IPS DF 6.9 (cell line): ENCODE measurements around the gene CACNG8.

Experiments
- DNase-seq: peaks from one replicate; pipeline ENCODE4 v3.0.0-alpha.2; 2013; ENCODE audit warnings: low read depth, low spot score
- H3K27ac ChIP-seq: one replicate; pipeline ENCODE4 v1.5.1; 2013; ENCODE audit warnings: low read length, control low read depth
- H3K27me3 ChIP-seq: 2 replicates; pipeline ENCODE4 v1.6.1; 2013; ENCODE audit warnings: mild to moderate bottlenecking, low read length; ENCODE audit not compliant: control insufficient read depth, insufficient read depth
- H3K36me3 ChIP-seq: 2 replicates; pipeline ENCODE4 v1.6.1; 2013; ENCODE audit warnings: low read length; ENCODE audit not compliant: control insufficient read depth, insufficient read depth
- H3K4me1 ChIP-seq: 2 replicates; pipeline ENCODE4 v1.6.1; 2013; ENCODE audit warnings: low read length; ENCODE audit not compliant: control insufficient read depth, insufficient read depth
- H3K4me3 ChIP-seq: 2 replicates; pipeline ENCODE4 v1.5.1; 2013; ENCODE audit warnings: mild to moderate bottlenecking, low read length
- H3K9me3 ChIP-seq: 2 replicates; pipeline ENCODE4 v1.6.1; 2013; ENCODE audit warnings: low read length, inconsistent platforms; ENCODE audit not compliant: control insufficient read depth, insufficient read depth
- WGBS: extraction: QIAGEN DNeasy Blood & Tissue Kit; methylation state at CpG from one replicate; pipeline ENCODE4 v1.1.7; 2013; ENCODE audit warnings: mixed read lengths, missing lambda C conversion rate; ENCODE audit not compliant: insufficient read length, insufficient coverage; 5-methylcytosine and 5-hydroxymethylcytosine counted together

CACNG8 gene

DNA sequence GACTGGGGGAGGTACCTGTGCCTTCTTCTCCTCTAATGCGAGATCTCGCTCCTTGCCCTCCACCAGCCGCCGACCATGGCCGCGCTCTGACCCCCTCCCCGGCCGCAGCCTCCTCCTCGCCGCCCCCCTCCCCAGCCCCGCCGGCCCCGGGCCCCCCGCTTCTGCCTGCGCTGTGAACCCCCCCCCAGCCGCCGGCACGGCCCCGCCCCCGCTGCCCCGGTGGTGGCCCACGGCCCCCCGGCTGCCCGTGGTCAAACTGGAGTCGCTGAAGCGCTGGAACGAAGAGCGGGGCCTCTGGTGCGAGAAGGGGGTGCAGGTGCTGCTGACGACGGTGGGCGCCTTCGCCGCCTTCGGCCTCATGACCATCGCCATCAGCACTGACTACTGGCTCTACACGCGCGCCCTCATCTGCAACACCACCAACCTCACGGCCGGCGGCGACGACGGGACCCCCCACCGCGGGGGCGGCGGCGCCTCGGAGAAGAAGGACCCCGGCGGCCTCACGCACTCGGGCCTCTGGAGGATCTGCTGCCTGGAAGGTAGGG, at the start of gene CACNG8:
TSS of gene CACNG8 (plus strand) at position 51 of the 545 bp plus-strand sequence.
- H3K4me3 ChIP-seq = peak within 1 kb of the TSS; percentile 63; the same call in 1 of the 2 replicates

DNA sequence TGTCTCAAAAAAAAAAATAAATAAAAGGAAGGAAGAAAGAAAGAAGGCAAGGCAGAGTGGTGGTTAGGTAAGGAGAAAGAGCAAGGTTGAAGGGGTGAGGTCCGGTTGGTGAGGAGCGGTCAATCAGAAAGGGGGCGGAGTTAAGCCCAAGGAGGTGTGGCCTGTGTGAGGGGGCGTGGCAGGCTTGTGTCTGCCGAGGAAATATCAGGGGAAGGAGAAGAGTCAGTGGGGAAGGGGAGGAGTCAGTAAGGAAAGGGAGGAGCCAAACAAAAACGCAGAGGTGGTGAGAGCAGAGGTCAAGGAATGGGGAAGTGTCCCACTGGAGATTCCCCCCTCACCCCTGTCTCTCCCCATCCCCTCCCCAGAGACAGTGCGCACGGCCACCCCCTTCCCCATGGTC, 47.7 kb upstream of the CACNG8 start:
- no peaks in the 10 kb centered on the region for H3K9me3 ChIP-seq
- DNase-seq = no peak
- H3K27me3 ChIP-seq = peaks cover 3% of the 10 kb centered on the region; the same call in 1 of the 2 replicates
- no peak overlapping the region for H3K4me3 ChIP-seq
- no CpG with 5 or more reads among the region's 8 CpGs for WGBS
- no peaks in the 10 kb centered on the region for H3K4me1 ChIP-seq
- peaks cover 14% of the 10 kb centered on the region; the same call in 1 of the 2 replicates for H3K36me3 ChIP-seq
- H3K27ac ChIP-seq = no peak overlapping the region

More for the DNA sequence above, at the start of gene CACNG8:
- no peak within 1 kb of the TSS for H3K27ac ChIP-seq
- H3K27me3 ChIP-seq = no peaks in the 10 kb centered on the region
- no peaks in the 10 kb centered on the region for H3K9me3 ChIP-seq
- no CpG with 5 or more reads among the region's 55 CpGs for WGBS
- DNase-seq = no peak
- peaks cover 3% of the 10 kb centered on the region; the same call in 1 of the 2 replicates for H3K36me3 ChIP-seq
- H3K4me1 ChIP-seq = peaks cover 3% of the 10 kb centered on the region; the same call in 1 of the 2 replicates

DNA sequence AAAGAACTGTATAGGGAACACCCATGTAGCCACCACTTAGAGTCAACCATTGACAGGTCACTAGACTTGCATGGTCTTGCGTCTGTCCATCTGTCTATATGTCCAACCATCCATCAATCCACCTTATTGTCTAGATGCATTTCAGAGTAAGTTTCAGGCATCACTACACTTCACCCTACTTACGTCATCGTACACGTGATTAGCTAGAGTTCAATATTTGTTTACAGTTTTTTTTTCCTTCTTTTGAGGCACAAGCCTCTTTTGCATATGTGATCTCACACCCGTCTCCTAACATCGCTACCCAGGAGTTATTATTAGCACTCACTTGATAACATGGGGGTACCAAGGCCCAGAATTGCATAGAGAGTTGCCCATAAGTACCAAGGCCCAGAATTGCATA, 46.7 kb upstream of the CACNG8 start:
- no peaks in the 10 kb centered on the region for H3K9me3 ChIP-seq
- no peaks in the 10 kb centered on the region for H3K27me3 ChIP-seq
- H3K36me3 ChIP-seq = peaks cover 14% of the 10 kb centered on the region; the same call in 1 of the 2 replicates
- H3K27ac ChIP-seq = no peak overlapping the region
- H3K4me1 ChIP-seq = no peaks in the 10 kb centered on the region
- no peak overlapping the region for H3K4me3 ChIP-seq
- no CpG with 5 or more reads among the region's 6 CpGs for WGBS
- DNase-seq = no peak

GRCh38 chr19:53917356-53917755, 45.4 kb upstream of the CACNG8 start:
- Histone ChIP-seq H3K9me3 (no peaks in the 10 kb centered on the region), H3K27me3 (no peaks in the 10 kb centered on the region), H3K4me1 (no peaks in the 10 kb centered on the region), H3K27ac (no peak overlapping the region), H3K4me3 (no peak overlapping the region), H3K36me3 (peaks cover 14% of the 10 kb centered on the region; the same call in 1 of the 2 replicates)
- no CpG with 5 or more reads among the region's 7 CpGs for WGBS
- DNase-seq = no peak

DNA sequence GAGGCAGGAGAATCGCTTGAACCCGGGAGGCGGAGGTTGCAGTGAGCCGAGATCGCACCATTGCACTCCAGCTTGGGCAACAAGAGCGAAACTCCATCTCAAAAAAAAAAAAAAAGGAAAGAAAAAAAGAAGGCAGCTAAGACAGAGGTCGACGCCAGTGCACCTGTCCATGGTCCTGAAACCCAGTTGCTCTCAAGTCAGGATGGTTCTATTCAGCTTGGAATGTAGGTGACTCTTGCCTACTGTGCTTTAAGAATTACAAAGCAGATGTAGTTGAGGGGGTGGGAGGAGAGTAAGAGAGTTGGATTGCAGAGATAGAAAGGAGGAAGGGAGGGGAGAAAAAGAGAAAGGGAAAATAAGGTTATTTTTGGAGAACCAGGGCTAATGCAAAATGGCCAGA, 35.0 kb upstream of the CACNG8 start:
- Histone ChIP-seq H3K27me3 (no peaks in the 10 kb centered on the region), H3K4me3 (no peak overlapping the region), H3K36me3 (0 out of 2 replicates have a peak, but pooled peaks cover 7% of the 10 kb centered on the region), H3K4me1 (no peaks in the 10 kb centered on the region), H3K9me3 (no peaks in the 10 kb centered on the region), H3K27ac (no peak overlapping the region)
- WGBS = no CpG with 5 or more reads among the region's 8 CpGs
- no peak for DNase-seq

DNA sequence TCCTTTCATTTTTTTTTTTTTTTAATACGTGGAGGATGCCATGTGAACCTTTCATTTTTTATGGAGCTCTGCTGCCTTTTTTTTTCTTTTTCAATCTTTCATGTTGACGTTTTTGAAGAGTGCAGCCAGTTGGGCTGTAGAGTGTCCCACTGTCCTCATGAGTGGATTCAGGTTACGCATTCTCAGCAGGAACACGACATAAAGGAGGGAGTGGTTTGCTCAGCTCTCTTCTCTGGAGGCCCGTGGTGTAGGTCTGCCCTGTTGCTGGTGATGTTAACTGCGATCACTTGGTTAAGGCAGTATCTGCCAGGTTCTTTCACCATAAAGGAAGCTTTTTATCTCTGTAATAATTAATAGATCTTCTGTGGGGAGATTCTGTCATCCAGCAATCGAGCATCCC, 26.7 kb upstream of the CACNG8 start:
- no CpG with 5 or more reads among the region's 7 CpGs for WGBS
- Histone ChIP-seq H3K4me1 (no peaks in the 10 kb centered on the region), H3K27ac (no peak overlapping the region), H3K27me3 (no peaks in the 10 kb centered on the region), H3K36me3 (no peaks in the 10 kb centered on the region), H3K9me3 (no peaks in the 10 kb centered on the region), H3K4me3 (no peak overlapping the region)
- DNase-seq = no peak

DNA sequence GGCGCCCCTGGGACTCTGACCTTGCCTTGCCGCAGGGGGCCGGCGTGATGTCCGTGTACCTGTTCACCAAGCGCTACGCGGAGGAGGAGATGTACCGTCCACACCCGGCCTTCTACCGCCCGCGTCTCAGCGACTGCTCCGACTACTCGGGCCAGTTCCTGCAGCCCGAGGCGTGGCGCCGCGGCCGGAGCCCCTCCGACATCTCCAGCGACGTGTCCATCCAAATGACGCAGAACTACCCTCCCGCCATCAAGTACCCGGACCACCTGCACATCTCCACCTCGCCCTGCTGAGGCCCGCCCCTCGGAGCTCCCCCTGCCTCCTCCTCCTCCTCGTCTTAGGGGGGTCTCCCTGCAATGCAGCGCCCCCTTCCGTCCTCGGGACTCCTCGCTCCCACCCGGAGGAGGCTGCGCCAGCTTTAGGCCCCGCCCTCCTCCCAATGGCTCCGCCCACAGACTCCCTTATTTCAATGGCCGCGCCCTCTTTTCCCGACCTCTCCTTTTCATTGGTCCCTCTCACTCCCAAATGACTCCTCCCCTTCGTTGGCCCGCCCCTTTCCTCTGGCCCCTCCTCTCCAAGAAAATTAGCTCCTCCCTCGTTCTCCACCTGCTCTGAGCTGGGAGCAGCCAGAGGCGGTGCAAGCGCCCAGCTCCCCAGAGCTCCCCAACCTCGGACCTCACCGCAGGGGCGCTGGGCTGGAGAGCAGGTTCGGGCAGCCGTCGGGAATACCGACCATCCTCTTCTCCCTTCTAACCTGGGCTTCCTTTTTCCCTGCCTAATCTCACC, 20.5 kb upstream of the CACNG8 start:
- no peaks in the 10 kb centered on the region; the same call in 1 of the 2 replicates for H3K4me1 ChIP-seq
- H3K27me3 ChIP-seq = no peaks in the 10 kb centered on the region
- peak overlapping the region; percentile 90 for H3K4me3 ChIP-seq
- H3K9me3 ChIP-seq = no peaks in the 10 kb centered on the region
- H3K36me3 ChIP-seq = no peaks in the 10 kb centered on the region
- no peak overlapping the region for H3K27ac ChIP-seq
- peak; percentile 95 for DNase-seq
- no CpG with 5 or more reads among the region's 55 CpGs for WGBS

DNA sequence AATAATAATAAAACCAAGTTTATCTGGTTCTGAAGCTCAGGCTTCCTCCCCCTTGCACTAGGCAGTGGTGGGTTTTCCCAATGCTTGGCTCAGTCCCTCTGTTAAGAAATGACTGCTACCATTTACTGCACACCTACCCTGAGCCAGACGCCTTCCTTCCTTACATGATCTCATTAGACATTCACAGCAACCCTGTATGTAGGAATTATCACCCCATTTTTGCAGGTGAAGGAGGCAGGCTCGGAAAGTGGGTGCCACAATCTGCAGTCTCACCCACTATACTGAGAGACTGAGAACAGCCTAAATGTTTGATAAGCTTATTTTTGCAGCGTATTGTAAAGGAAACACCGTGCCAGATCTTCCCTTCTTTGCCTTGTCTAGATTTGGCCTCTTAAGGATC, 18.3 kb upstream of the CACNG8 start:
- H3K36me3 ChIP-seq = no peaks in the 10 kb centered on the region
- no peaks in the 10 kb centered on the region for H3K27me3 ChIP-seq
- no peak for DNase-seq
- H3K4me1 ChIP-seq = no peaks in the 10 kb centered on the region; the same call in 1 of the 2 replicates
- H3K4me3 ChIP-seq = no peak overlapping the region
- WGBS = no CpG with 5 or more reads among the region's 4 CpGs
- no peaks in the 10 kb centered on the region for H3K9me3 ChIP-seq
- no peak overlapping the region for H3K27ac ChIP-seq

- no peak for DNase-seq
- H3K27ac ChIP-seq = no peak overlapping the region
- H3K36me3 ChIP-seq = no peaks in the 10 kb centered on the region
- H3K27me3 ChIP-seq = no peaks in the 10 kb centered on the region
- no peaks in the 10 kb centered on the region for H3K9me3 ChIP-seq
- no peak overlapping the region for H3K4me3 ChIP-seq
- H3K4me1 ChIP-seq = no peaks in the 10 kb centered on the region; the same call in 1 of the 2 replicates
- WGBS = no CpG with 5 or more reads among the region's 4 CpGs
These were observed 17.8 kb upstream of the CACNG8 start for GRCh38 chr19:53944933-53945332.

- DNase-seq = no peak
These were observed 17.3 kb upstream of the CACNG8 start for GRCh38 chr19:53945441-53945840.

More at GRCh38 chr19:53945441-53945840, 17.3 kb upstream of the CACNG8 start:
- Histone ChIP-seq H3K9me3 (no peaks in the 10 kb centered on the region), H3K4me1 (no peaks in the 10 kb centered on the region; the same call in 1 of the 2 replicates), H3K36me3 (no peaks in the 10 kb centered on the region), H3K27ac (no peak overlapping the region), H3K4me3 (no peak overlapping the region), H3K27me3 (no peaks in the 10 kb centered on the region)
- no CpG with 5 or more reads among the region's 9 CpGs for WGBS
